ENCODE measurements around the gene GABRG3. TPM values are rescaled to one million over a fixed set of nuclear protein-coding genes. Genes with fewer than 3 reads are reported as not detected.

GABRG3 gene
- total RNA-seq, 1 donor from 2014 or later: not detected

- no peak for DNase-seq (ENCODE audit: low read depth)
- no peaks in the 10 kb centered on the region for H3K36me3 ChIP-seq (ENCODE audit: control insufficient read depth, insufficient read depth, low read length)
- FAIRE-seq: no peak
- no peak overlapping the region for H3K4me3 ChIP-seq (ENCODE audit: low read depth, low read length)
- no peaks in the 10 kb centered on the region for H3K27me3 ChIP-seq (ENCODE audit: control insufficient read depth, insufficient read depth, low read length)
- TF ChIP-seq CTCF (IDR thresholded peaks at IDR 0.05; ENCODE audit: insufficient read depth, low read length, severe bottlenecking): no peak
Measured at GRCh38 chr15:27025481-27025966, 54.5 kb downstream of the GABRG3 start.

GRCh38 chr15:27027229-27027628 lies 56.2 kb downstream of the GABRG3 start:
- Histone ChIP-seq H3K36me3 (ENCODE audit: control insufficient read depth, insufficient read depth, low read length) (no peaks in the 10 kb centered on the region), H3K27me3 (ENCODE audit: control insufficient read depth, insufficient read depth, low read length) (no peaks in the 10 kb centered on the region), H3K4me3 (ENCODE audit: low read depth, low read length) (no peak overlapping the region)
- FAIRE-seq (no peak), DNase-seq (ENCODE audit: low read depth) (no peak)
- TF ChIP-seq CTCF (IDR thresholded peaks at IDR 0.05; ENCODE audit: insufficient read depth, low read length, severe bottlenecking): no peak

DNA sequence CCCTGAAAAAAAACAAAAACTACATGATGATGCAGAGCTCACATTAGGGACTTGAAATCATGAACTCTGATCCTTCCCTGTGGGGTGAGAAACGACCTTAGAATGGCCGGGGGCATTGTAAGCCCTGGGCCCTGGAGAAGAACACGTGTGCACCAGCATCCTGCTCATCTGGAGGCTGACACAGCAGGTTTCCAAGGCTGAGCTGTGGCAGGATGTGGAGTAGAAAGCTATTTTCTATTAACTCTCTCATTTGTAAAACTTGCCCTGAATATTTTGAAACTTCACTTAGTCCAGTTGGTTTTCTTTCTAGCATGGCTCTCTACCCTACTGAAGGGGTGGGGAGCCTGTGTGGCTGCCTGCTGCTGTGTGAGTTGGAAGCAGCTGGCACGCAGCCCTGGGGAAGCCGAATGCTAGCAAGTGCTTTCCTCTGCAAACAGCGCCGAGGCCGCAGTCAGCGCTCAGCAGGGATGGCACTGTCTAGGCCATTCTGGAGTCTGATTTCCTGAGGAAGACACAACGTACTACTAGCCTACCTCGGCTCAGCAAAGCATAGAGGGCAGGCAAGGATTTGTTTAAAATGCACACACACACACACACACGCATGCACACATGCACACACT lies 58.0 kb downstream of the GABRG3 start:
- FAIRE-seq: no peak
- no peak for DNase-seq (ENCODE audit: low read depth)
- Histone ChIP-seq H3K4me3 (ENCODE audit: low read depth, low read length) (no peak overlapping the region), H3K36me3 (ENCODE audit: control insufficient read depth, insufficient read depth, low read length) (no peaks in the 10 kb centered on the region), H3K27me3 (ENCODE audit: control insufficient read depth, insufficient read depth, low read length) (no peaks in the 10 kb centered on the region)
- no peak for TF ChIP-seq CTCF (IDR thresholded peaks at IDR 0.05; ENCODE audit: insufficient read depth, low read length, severe bottlenecking)

DNA sequence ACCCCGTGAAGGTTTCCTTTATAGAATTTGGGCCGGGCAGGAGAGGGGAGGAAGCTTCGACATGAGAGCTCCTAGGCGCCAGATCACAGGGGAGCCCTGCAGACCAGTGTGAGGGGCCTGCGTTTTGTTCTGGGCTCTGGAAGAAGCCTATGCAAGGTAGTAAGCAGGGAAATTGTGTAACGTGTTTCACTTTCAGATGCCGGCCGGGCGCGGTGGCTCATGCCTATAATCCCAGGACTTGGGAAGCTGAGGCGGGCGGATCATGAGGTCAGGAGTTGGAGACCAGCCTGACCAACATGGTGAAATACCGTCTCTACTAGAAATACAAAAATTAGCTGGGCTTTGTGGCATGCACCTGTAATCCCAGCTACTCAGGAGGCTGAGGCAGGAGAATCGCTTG lies 65.2 kb downstream of the GABRG3 start:
- Histone ChIP-seq H3K36me3 (ENCODE audit: control insufficient read depth, insufficient read depth, low read length) (no peaks in the 10 kb centered on the region), H3K4me3 (ENCODE audit: low read depth, low read length) (no peak overlapping the region), H3K27me3 (ENCODE audit: control insufficient read depth, insufficient read depth, low read length) (no peaks in the 10 kb centered on the region)
- DNase-seq (ENCODE audit: low read depth) (no peak), FAIRE-seq (no peak)
- TF ChIP-seq CTCF (IDR thresholded peaks at IDR 0.05; ENCODE audit: insufficient read depth, low read length, severe bottlenecking): no peak

DNA sequence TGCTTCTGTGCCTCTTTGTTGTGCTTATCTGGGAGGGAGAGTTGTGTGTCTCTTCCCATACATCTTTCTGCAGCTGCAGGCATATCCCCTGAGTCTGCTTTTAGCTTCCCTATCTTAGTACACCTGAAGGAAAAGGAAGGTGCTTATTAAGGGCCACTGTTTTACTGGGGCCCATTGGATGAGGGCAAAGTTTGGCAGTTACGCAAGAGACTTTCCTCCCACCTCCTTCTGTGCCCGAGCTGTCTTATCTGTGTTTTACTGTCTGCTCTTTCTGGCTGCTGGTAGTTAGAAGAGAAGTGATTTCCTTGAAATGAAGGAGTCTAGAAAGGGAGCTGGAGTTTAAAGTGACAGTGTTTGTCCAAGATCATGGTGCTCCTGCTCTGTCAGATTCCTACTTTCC lies 66.5 kb downstream of the GABRG3 start:
- Histone ChIP-seq H3K36me3 (ENCODE audit: control insufficient read depth, insufficient read depth, low read length) (no peaks in the 10 kb centered on the region), H3K27me3 (ENCODE audit: control insufficient read depth, insufficient read depth, low read length) (no peaks in the 10 kb centered on the region), H3K4me3 (ENCODE audit: low read depth, low read length) (no peak overlapping the region)
- DNase-seq (ENCODE audit: low read depth) (no peak), FAIRE-seq (no peak)
- TF ChIP-seq CTCF (IDR thresholded peaks at IDR 0.05; ENCODE audit: insufficient read depth, low read length, severe bottlenecking): no peak

- H3K36me3 ChIP-seq (ENCODE audit: control insufficient read depth, insufficient read depth, low read length): no peaks in the 10 kb centered on the region
- FAIRE-seq (no peak), DNase-seq (ENCODE audit: low read depth) (no peak)
- H3K27me3 ChIP-seq (ENCODE audit: control insufficient read depth, insufficient read depth, low read length): no peaks in the 10 kb centered on the region
- H3K4me3 ChIP-seq (ENCODE audit: low read depth, low read length): no peak overlapping the region
- TF ChIP-seq CTCF (IDR thresholded peaks at IDR 0.05; ENCODE audit: insufficient read depth, low read length, severe bottlenecking): no peak
Measured at GRCh38 chr15:27039152-27039551, 68.2 kb downstream of the GABRG3 start.
